Mesendoderm (in vitro differentiated cells): Measurements from ENCODE around the gene NQO1.

ENCODE experiments used
- DNase-seq: peaks from one replicate; pipeline ENCODE4 v3.0.0; 2013
- H2AK5ac ChIP-seq: 2 replicates; pipeline ENCODE4 v1.6.1; 2013; ENCODE audit warnings: low read length, inconsistent platforms
- H2BK120ac ChIP-seq: 2 replicates; pipeline ENCODE4 v1.6.1; 2013; ENCODE audit warnings: low read depth, mild to moderate bottlenecking, low read length, moderate library complexity, mixed read lengths
- H2BK15ac ChIP-seq: replicated peaks from 2 replicates; pipeline ENCODE4 v1.6.1; 2013; ENCODE audit warnings: low read depth, mild to moderate bottlenecking, moderate library complexity
- H2BK5ac ChIP-seq: 2 replicates; pipeline ENCODE4 v1.6.1; 2013; ENCODE audit warnings: low read length, inconsistent platforms
- H3K18ac ChIP-seq: 2 replicates; pipeline ENCODE4 v1.6.1; 2013; ENCODE audit warnings: mild to moderate bottlenecking, low read length, mixed read lengths
- H3K23ac ChIP-seq: one replicate; pipeline ENCODE4 v1.6.1; 2013; ENCODE audit warnings: low read length
- H3K27ac ChIP-seq: 2 replicates; pipeline ENCODE4 v1.5.1; 2013; ENCODE audit warnings: low read depth, mild to moderate bottlenecking, inconsistent platforms, low read length, moderate library complexity
- H3K27me3 ChIP-seq: 2 replicates; pipeline ENCODE4 v1.6.1; 2013; ENCODE audit warnings: low read length, control low read depth, mild to moderate bottlenecking, inconsistent platforms; ENCODE audit not compliant: insufficient read depth, poor library complexity
- H3K36me3 ChIP-seq: 2 replicates; pipeline ENCODE4 v1.6.1; 2013; ENCODE audit warnings: low read length, inconsistent platforms; ENCODE audit not compliant: control insufficient read depth, insufficient read depth
- H3K4ac ChIP-seq: one replicate; pipeline ENCODE4 v1.6.1; 2013; ENCODE audit warnings: low read depth, mild to moderate bottlenecking, low read length, moderate library complexity
- H3K4me1 ChIP-seq: 2 replicates; pipeline ENCODE4 v1.6.1; 2013; ENCODE audit warnings: low read depth, low read length, inconsistent platforms; ENCODE audit not compliant: control insufficient read depth
- H3K4me2 ChIP-seq: 2 replicates; pipeline ENCODE4 v1.6.1; 2013; ENCODE audit warnings: low read length
- H3K4me3 ChIP-seq: 2 replicates; pipeline ENCODE4 v1.5.1; 2013; ENCODE audit warnings: mild to moderate bottlenecking, low read length
- H3K56ac ChIP-seq: one replicate; pipeline ENCODE4 v1.6.1; 2013; ENCODE audit warnings: low read length
- H3K79me1 ChIP-seq: 2 replicates; pipeline ENCODE4 v1.6.1; 2013; ENCODE audit warnings: low read length, inconsistent platforms
- H3K79me2 ChIP-seq: 2 replicates; pipeline ENCODE4 v1.6.1; 2013; ENCODE audit warnings: mild to moderate bottlenecking, low read length; ENCODE audit not compliant: control insufficient read depth, insufficient read depth
- H3K9ac ChIP-seq: 2 replicates; pipeline ENCODE4 v1.6.1; 2013; ENCODE audit warnings: low read length, inconsistent platforms
- H4K5ac ChIP-seq: one replicate; pipeline ENCODE4 v1.6.1; 2013; ENCODE audit warnings: low read length
- H4K8ac ChIP-seq: one replicate; pipeline ENCODE4 v1.6.1; 2013; ENCODE audit warnings: low read depth, mild to moderate bottlenecking, control low read depth, low read length, moderate library complexity
- WGBS: extraction: QIAGEN DNeasy Blood & Tissue Kit; methylation state at CpG from one replicate; pipeline ENCODE4 v1.1.7; 2013; ENCODE audit warnings: low lambda C conversion rate, missing lambda C conversion rate; ENCODE audit not compliant: insufficient coverage; ENCODE audit errors: extremely low coverage; 5-methylcytosine and 5-hydroxymethylcytosine counted together

The NQO1 gene

GRCh38 chr16:69680358-69680757 is 46.0 kb downstream of the NQO1 start:
- H3K27me3 ChIP-seq: no peaks in the 10 kb centered on the region
- H4K5ac ChIP-seq: no peak overlapping the region
- no peak overlapping the region for H3K4ac ChIP-seq
- no peak overlapping the region for H2AK5ac ChIP-seq
- no peak overlapping the region for H4K8ac ChIP-seq
- H3K9ac ChIP-seq: no peak overlapping the region
- no peak overlapping the region for H3K56ac ChIP-seq
- H3K18ac ChIP-seq: no peak overlapping the region
- H3K4me3 ChIP-seq: no peak overlapping the region
- no peaks in the 10 kb centered on the region for H3K79me1 ChIP-seq
- no peak overlapping the region for H2BK15ac ChIP-seq
- H3K23ac ChIP-seq: no peak overlapping the region
- H2BK120ac ChIP-seq: no peak overlapping the region
- H3K4me2 ChIP-seq: no peak overlapping the region
- H3K4me1 ChIP-seq: no peaks in the 10 kb centered on the region
- no peak overlapping the region for H2BK5ac ChIP-seq
- H3K36me3 ChIP-seq: no peaks in the 10 kb centered on the region
- no peak for DNase-seq
- H3K79me2 ChIP-seq: no peaks in the 10 kb centered on the region
- H3K27ac ChIP-seq: no peak overlapping the region

- Histone ChIP-seq H3K18ac (no peak overlapping the region), H3K4ac (no peak overlapping the region), H3K4me3 (no peak overlapping the region), H3K36me3 (no peaks in the 10 kb centered on the region), H3K27ac (no peak overlapping the region), H3K4me1 (no peaks in the 10 kb centered on the region), H3K4me2 (no peak overlapping the region), H2BK15ac (no peak overlapping the region), H4K5ac (no peak overlapping the region), H3K9ac (no peak overlapping the region), H3K79me1 (no peaks in the 10 kb centered on the region), H4K8ac (no peak overlapping the region), H3K79me2 (no peaks in the 10 kb centered on the region), H2AK5ac (no peak overlapping the region), H2BK120ac (no peak overlapping the region), H3K23ac (no peak overlapping the region), H3K56ac (no peak overlapping the region), H2BK5ac (no peak overlapping the region), H3K27me3 (no peaks in the 10 kb centered on the region)
- no CpG with 5 or more reads among the region's 3 CpGs for WGBS
- DNase-seq: no peak
Measured at GRCh38 chr16:69672998-69673713, 53.2 kb downstream of the NQO1 start.

- Histone ChIP-seq H4K8ac (no peak overlapping the region), H3K36me3 (no peaks in the 10 kb centered on the region), H3K18ac (no peak overlapping the region), H4K5ac (no peak overlapping the region), H3K4ac (no peak overlapping the region), H3K4me2 (no peak overlapping the region), H3K9ac (no peak overlapping the region), H2BK15ac (no peak overlapping the region), H3K79me2 (no peaks in the 10 kb centered on the region), H3K56ac (no peak overlapping the region), H3K4me3 (no peak overlapping the region), H2BK120ac (no peak overlapping the region), H3K27me3 (no peaks in the 10 kb centered on the region), H3K23ac (no peak overlapping the region), H2AK5ac (no peak overlapping the region), H3K79me1 (no peaks in the 10 kb centered on the region), H3K4me1 (no peaks in the 10 kb centered on the region), H2BK5ac (no peak overlapping the region), H3K27ac (no peak overlapping the region)
- no peak for DNase-seq
- no CpG with 5 or more reads among the region's 2 CpGs for WGBS
Measured at GRCh38 chr16:69672315-69672997, 53.9 kb downstream of the NQO1 start.

- H3K27ac ChIP-seq: no peak overlapping the region
- H3K56ac ChIP-seq: no peak overlapping the region
- H3K23ac ChIP-seq: no peak overlapping the region
- H3K79me2 ChIP-seq: no peaks in the 10 kb centered on the region
- H3K36me3 ChIP-seq: no peaks in the 10 kb centered on the region
- no peak overlapping the region for H3K18ac ChIP-seq
- DNase-seq: no peak
- no peak overlapping the region for H4K5ac ChIP-seq
- H3K27me3 ChIP-seq: no peaks in the 10 kb centered on the region
- no peaks in the 10 kb centered on the region for H3K79me1 ChIP-seq
- no peak overlapping the region for H3K9ac ChIP-seq
- no CpG with 5 or more reads among the region's 1 CpG for WGBS
- H2BK120ac ChIP-seq: no peak overlapping the region
- H2BK15ac ChIP-seq: no peak overlapping the region
- no peak overlapping the region for H3K4ac ChIP-seq
- no peaks in the 10 kb centered on the region for H3K4me1 ChIP-seq
- H3K4me2 ChIP-seq: no peak overlapping the region
- H2BK5ac ChIP-seq: no peak overlapping the region
- no peak overlapping the region for H2AK5ac ChIP-seq
- H3K4me3 ChIP-seq: no peak overlapping the region
- H4K8ac ChIP-seq: no peak overlapping the region
Measured at GRCh38 chr16:69669577-69669976, 56.8 kb downstream of the NQO1 start.

GRCh38 chr16:69663846-69664245 is 62.5 kb downstream of the NQO1 start:
- Histone ChIP-seq H4K8ac (no peak overlapping the region), H3K23ac (no peak overlapping the region), H3K4me2 (no peak overlapping the region), H3K9ac (no peak overlapping the region), H3K4ac (no peak overlapping the region), H3K27me3 (no peaks in the 10 kb centered on the region), H3K27ac (no peak overlapping the region), H2AK5ac (no peak overlapping the region), H2BK120ac (no peak overlapping the region), H3K56ac (no peak overlapping the region), H2BK5ac (no peak overlapping the region), H3K4me3 (no peak overlapping the region), H3K4me1 (no peaks in the 10 kb centered on the region), H3K36me3 (no peaks in the 10 kb centered on the region), H3K18ac (no peak overlapping the region), H3K79me1 (no peaks in the 10 kb centered on the region), H4K5ac (no peak overlapping the region), H2BK15ac (no peak overlapping the region), H3K79me2 (no peaks in the 10 kb centered on the region)
- DNase-seq: no peak

GRCh38 chr16:69662901-69663300 is 63.5 kb downstream of the NQO1 start:
- no CpG with 5 or more reads among the region's 1 CpG for WGBS
- H3K36me3 ChIP-seq: no peaks in the 10 kb centered on the region

More at GRCh38 chr16:69662901-69663300, 63.5 kb downstream of the NQO1 start:
- H4K8ac ChIP-seq: no peak overlapping the region
- no peaks in the 10 kb centered on the region for H3K27me3 ChIP-seq
- no peak overlapping the region for H3K18ac ChIP-seq
- H2BK15ac ChIP-seq: no peak overlapping the region
- DNase-seq: no peak
- no peaks in the 10 kb centered on the region for H3K4me1 ChIP-seq
- H3K4ac ChIP-seq: no peak overlapping the region
- no peak overlapping the region for H3K27ac ChIP-seq
- H3K4me2 ChIP-seq: no peak overlapping the region
- no peak overlapping the region for H2BK5ac ChIP-seq
- no peak overlapping the region for H2BK120ac ChIP-seq
- no peaks in the 10 kb centered on the region for H3K79me1 ChIP-seq
- H3K23ac ChIP-seq: no peak overlapping the region
- no peak overlapping the region for H4K5ac ChIP-seq
- H2AK5ac ChIP-seq: no peak overlapping the region
- H3K4me3 ChIP-seq: no peak overlapping the region
- H3K56ac ChIP-seq: no peak overlapping the region
- H3K79me2 ChIP-seq: no peaks in the 10 kb centered on the region
- no peak overlapping the region for H3K9ac ChIP-seq
